T-helper 1 cell (primary cell): ENCODE measurements around the gene CETP.
A peak's percentile ranks its signal among the peaks of the same experiment; 100 is the strongest.

Source experiments
- DNase-seq, 5 donors: peaks; one replicate each; pipeline ENCODE4 v3.0.0-alpha.2; 2012 to 2020

The CETP gene

DNA sequence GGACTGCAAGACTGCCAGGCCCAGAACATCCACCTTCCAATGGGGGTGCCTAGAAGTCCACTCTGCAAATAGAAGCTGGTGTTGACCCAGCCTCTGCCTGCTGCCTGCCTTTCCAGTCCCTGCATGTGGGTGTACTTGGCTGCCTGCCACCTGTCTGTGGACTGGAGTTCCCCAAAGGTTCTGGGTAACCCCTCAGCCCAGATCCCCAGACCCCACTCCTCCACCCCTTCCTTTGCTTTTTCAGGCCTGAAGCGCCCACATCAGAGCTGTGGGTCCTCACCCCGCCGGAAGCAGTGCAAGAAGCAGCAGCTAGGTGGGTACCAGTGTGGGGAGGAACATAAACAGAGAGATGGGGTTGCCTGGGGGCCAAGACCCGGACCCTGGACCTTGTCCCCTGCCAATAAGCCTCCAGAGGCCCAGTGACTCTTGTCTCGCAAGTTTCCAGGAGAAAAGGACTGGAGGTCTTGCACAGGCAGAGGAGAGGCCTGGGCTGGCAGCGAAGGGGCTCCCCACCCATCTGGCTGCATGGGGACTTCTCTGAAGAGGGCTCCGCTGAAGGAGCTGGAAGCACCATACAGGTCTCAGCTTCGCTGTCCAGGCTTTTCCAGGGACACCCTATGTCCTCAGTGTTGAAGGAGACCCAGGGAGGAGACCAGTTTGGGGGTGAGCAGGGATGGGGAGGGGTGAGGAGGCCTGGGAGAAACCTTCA, 61.9 kb downstream of the CETP start:
- DNase-seq, result peak; percentile 44 to 68 (median 62)

GRCh38 chr16:57024894-57025680, 63.3 kb downstream of the CETP start:
- DNase-seq, result no peak

- DNase-seq, result no peak
Observed at GRCh38 chr16:57025941-57026777, 64.4 kb downstream of the CETP start.

GRCh38 chr16:57026778-57027062, 65.0 kb downstream of the CETP start:
- no peak for DNase-seq

DNA sequence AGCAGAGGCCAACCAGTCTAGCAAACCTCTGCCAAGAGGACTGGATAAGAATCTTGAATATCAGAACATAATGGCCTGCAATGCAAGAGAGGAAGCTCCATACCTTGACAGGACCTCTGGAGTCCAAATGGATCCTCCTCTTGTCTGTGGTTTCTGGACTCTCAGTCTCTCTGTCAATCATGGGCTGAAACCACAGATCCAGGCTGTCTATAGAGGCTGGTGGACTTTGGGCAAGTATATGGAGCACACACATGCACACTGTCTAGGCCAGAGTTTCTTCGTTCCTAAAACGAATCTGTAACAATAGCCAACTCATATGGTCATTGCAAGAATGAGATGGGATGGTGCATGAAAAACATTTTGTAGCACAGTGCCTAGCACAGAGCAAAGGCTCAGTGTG, 65.3 kb downstream of the CETP start:
- DNase-seq, result no peak

DNA sequence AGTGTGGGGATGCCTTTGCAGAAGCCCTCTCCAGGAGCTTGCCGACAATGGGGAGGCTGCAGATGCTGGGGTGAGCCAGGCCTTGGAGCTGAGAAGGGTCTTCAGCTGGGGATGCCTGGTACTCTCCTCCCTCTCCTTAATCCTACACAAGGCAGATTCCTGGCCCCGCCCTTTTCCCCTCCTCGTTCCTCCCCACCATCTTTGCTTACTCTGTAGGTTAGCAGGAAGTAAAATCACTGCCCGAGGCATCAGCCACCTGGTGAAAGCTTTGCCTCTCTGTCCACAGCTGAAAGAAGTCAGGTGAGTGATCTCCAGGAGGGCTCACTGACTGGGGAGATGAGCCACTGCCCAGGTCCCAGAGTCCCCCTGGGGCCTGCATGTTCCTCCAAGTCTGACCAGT, 66.3 kb downstream of the CETP start:
- no peak for DNase-seq

DNA sequence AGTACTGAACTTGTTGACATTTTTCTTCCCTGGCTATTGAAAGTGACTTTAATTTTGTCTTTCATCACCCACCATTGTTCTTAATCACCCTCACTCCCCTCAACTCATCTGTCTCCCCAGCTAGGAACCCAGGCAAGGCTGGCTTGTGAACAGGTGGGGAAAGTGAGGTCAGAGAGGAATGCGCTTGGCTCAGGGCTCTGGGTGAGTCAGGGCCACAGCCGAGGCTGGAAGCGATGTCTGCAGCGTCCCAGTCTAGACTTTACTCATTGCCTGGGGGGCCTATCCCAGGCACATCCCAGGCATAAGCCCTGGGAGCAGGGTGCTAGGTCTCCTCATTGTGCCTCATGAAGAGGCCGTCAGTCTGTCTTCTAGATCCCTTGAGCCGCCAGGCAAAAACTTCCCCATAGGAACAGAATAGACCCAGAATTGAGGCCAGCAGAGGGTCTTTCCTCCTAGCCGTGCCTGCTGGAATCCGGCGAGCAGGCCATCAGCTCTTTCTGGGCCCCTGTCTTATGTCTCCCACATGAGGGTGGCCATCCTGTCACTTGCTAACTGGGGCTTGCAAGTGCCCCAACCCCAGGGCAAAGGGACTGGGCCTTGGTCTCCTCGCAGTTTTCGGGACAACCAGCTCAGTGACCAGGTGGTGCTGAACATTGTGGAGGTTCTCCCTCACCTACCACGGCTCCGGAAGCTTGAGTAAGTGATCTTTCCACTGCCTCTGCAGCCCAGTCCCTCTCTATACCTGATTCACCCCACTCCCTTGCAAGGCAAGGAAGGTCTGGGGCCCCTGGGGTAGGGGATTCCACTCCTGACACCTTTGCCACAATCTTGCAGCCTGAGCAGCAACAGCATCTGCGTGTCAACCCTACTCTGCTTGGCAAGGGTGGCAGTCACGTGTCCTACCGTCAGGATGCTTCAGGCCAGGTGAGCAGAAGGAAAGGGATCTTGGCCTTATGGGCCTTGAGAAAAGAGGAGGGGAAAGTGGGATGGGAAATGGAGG, 67.7 kb downstream of the CETP start:
- DNase-seq, result no peak

- DNase-seq, result no peak
Observed at GRCh38 chr16:57030346-57030902, 68.7 kb downstream of the CETP start.

DNA sequence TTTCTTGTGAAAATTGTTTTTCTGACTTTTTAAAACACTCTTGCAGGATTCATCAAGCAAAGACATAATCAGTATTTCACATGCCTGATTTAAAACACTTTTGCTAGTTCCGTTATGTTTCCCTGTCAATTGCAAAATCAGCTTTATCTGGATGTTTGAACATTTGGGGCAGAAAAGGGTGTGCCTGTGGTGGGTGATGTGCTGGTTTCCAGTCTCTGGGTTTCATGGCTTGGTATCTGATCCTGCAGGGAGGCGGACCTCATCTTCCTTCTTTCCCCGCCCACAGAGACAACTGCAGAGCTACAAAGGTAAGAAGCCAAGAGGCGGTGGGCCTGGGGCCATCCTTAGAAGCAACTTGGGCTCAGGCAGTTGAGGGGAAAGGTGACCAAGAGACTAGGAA, 69.4 kb downstream of the CETP start:
- no peak for DNase-seq

DNA sequence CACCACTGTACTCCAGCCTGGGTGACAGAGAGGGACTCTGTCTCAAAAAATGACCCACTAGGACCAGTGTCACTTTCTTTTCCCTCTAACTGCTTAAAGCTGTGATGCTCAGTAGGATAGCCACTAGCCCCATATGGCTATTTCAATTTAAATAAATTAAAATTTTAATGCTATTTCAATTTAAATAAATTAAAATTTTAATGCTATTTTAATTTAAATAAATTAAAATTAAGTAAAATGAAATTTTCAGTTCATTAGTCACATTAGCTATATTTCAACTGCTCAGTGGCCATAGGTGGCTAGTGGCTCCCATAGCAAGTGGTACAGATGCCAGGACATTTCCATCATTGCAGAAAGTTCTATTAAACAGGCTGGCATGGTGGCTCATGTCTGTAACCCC, 70.6 kb downstream of the CETP start:
- DNase-seq, result no peak

GRCh38 chr16:57032931-57033330, 71.2 kb downstream of the CETP start:
- DNase-seq, result no peak
